GM12878 (cell line): Measurements from ENCODE around the gene GGNBP2. TPM values are rescaled to one million over a fixed set of nuclear protein-coding genes. Genes with fewer than 3 reads are reported as not detected.

ENCODE experiments used
- ATAC-seq: fragments of 200-7000 bp; cut with Tn5 transposase; 3 replicates; pipeline ENCODE4 v1.9.1; 2020; ENCODE audit warnings: mild to moderate bottlenecking, moderate library complexity
- BruUV-seq: library from RNA; stranded (reverse); fragments of 400-500 nt; replicated peaks from 2 replicates; lab custom pipeline; 2021; lab: Mats Ljungman, UMichigan
- CTCF ChIA-PET: fragments of 300-600 bp; sonication (Branson Sonifier 250); formaldehyde crosslinking; extraction: SDS; loops from one replicate; lab custom pipeline; 2021; ENCODE audit warnings: inconsistent platforms; lab: Yijun Ruan, JAX
- POLR2A ChIA-PET: fragments of 350-600 bp; formaldehyde crosslinking; extraction: SDS; loops from one replicate; lab custom pipeline; 2021; ENCODE audit warnings: inconsistent platforms; lab: Charles Lee
- RAD21 ChIA-PET: fragments of 300-600 bp; sonication (Branson Sonifier 250); formaldehyde crosslinking; loops from one replicate; lab custom pipeline; 2023; ENCODE audit warnings: antibody characterized with exemption; ENCODE audit not compliant: unreplicated experiment; lab: Charles Lee
- SMC1A ChIA-PET: fragments of 300-600 bp; sonication (Branson Sonifier 250); formaldehyde crosslinking; loops from one replicate; lab custom pipeline; 2023; ENCODE audit not compliant: unreplicated experiment, uncharacterized antibody; lab: Charles Lee
- DNase-seq: peaks from one replicate; pipeline ENCODE4 v3.0.0-alpha.2; 2011; ENCODE audit warnings: low read depth, low spot score
- FAIRE-seq: peaks from 3 replicates; lab custom pipeline; 2011; peaks lifted over from hg19 to GRCh38; lab: Jason Lieb, UNC
- H2AFZ ChIP-seq: 2 replicates; pipeline ENCODE4 v1.6.0; 2011; ENCODE audit warnings: low read depth, low read length, control low read depth; ENCODE audit not compliant: control insufficient read depth
- H3K27ac ChIP-seq: 2 replicates; pipeline ENCODE4 v1.5.1; 2011; ENCODE audit warnings: control low read depth; ENCODE audit not compliant: control insufficient read depth, insufficient read depth
- H3K27me3 ChIP-seq, 2 experiments: replicated peaks in 1 of 2; 2 replicates each; pipeline versions ENCODE4 v1.6.0 to v1.6.1; 2011; ENCODE audit warnings: low read length in 1 of 2; ENCODE audit not compliant: control insufficient read depth in 2 of 2, insufficient read depth in 2 of 2
- H3K36me3 ChIP-seq, 2 experiments: 2 replicates each; pipeline ENCODE4 v1.5.1; 2011; ENCODE audit warnings: low read length in 1 of 2; ENCODE audit not compliant: control insufficient read depth in 2 of 2, insufficient read depth in 2 of 2
- H3K4me1 ChIP-seq: 2 replicates; pipeline ENCODE4 v1.6.1; 2011; ENCODE audit warnings: mild to moderate bottlenecking, low read length, moderate library complexity, mixed read lengths; ENCODE audit not compliant: control insufficient read depth, insufficient read depth
- H3K4me2 ChIP-seq: 2 replicates; pipeline ENCODE4 v1.6.0; 2011; ENCODE audit warnings: control low read depth; ENCODE audit not compliant: control insufficient read depth, insufficient read depth
- H3K4me3 ChIP-seq: fragments of 200-600 bp; sonication (generic); 2 replicates; pipeline ENCODE4 v1.5.1; 2016
- H3K79me2 ChIP-seq: 2 replicates; pipeline ENCODE4 v1.6.0; 2011; ENCODE audit warnings: low read length; ENCODE audit not compliant: control insufficient read depth, insufficient read depth
- H3K9ac ChIP-seq: 2 replicates; pipeline ENCODE4 v1.8.0; 2011; ENCODE audit warnings: low read length, control low read depth, mixed read lengths; ENCODE audit not compliant: control insufficient read depth, insufficient read depth
- H3K9me3 ChIP-seq: replicated peaks from 3 replicates; pipeline ENCODE4 v1.5.1; 2011; ENCODE audit warnings: mild to moderate bottlenecking, low read length; ENCODE audit not compliant: control insufficient read depth, insufficient read depth
- H4K20me1 ChIP-seq: 2 replicates; pipeline ENCODE4 v1.6.0; 2011; ENCODE audit not compliant: control insufficient read depth, insufficient read depth
- FOS ChIP-seq: IDR thresholded peaks from 3 replicates; pipeline ENCODE4 v1.6.1; 2011; ENCODE audit warnings: borderline replicate concordance; ENCODE audit not compliant: insufficient read length; ENCODE audit errors: extremely low read depth
- NRF1 ChIP-seq: conservative IDR thresholded peaks from 2 replicates; pipeline ENCODE4 v1.6.1; 2011; ENCODE audit warnings: mild to moderate bottlenecking, low read depth, low read length, improper control_type of control experiment
- RBBP5 ChIP-seq: fragments of 200-600 bp; sonication (generic); conservative IDR thresholded peaks from 2 replicates; pipeline ENCODE4 v1.6.1; 2016
- SP1 ChIP-seq: IDR thresholded peaks from one replicate; pipeline ENCODE4 v1.6.1; 2011; ENCODE audit warnings: low read depth, low read length
- ZNF622 ChIP-seq: fragments of 450-650 bp; IDR thresholded peaks from 2 replicates; pipeline ENCODE4 v1.6.1; 2017; ENCODE audit warnings: mild to moderate bottlenecking, inconsistent platforms
- WGBS: methylation state at CpG from one replicate; pipeline ENCODE4 v1.1.6; 2016; ENCODE audit warnings: low lambda C conversion rate; ENCODE audit not compliant: insufficient replicate concordance, insufficient coverage; ENCODE audit errors: missing lambda C conversion rate; 5-methylcytosine and 5-hydroxymethylcytosine counted together
- in situ Hi-C: fragments of 300-500 bp; cut with MboI; formaldehyde crosslinking; loops from 9 replicates; pipeline ENCODE4 v1.14.3; 2018; ENCODE audit warnings: mixed read lengths
- intact Hi-C: fragments of 100-400 bp; cut with micrococcal nuclease; formaldehyde crosslinking; loops from one replicate; pipeline ENCODE4 v1.14.2; 2022; ENCODE audit not compliant: unreplicated experiment
- polyA plus RNA-seq, 11 experiments: library from polyadenylated mRNA; depleted of rRNA in 4 of 11; unstranded in 6 of 11; stranded (reverse) in 5 of 11; fragments of >200 nt; fragmentation: Nextera tagmentation in 4 of 11; fragmentation: Illumina TruSeq in 1 of 11; extraction: Ambion mirVana in 4 of 11; extraction: Trizol in 1 of 11; gene quantifications; 1 replicate in 1 of 11; 2 replicates in 10 of 11; pipeline versions ENCODE4 v1.2.1 to v1.2.3, GENCODE V29; 2011 to 2016; ENCODE audit warnings: inconsistent platforms in 2 of 11, missing spikeins in 2 of 11, low read depth in 1 of 11
- total RNA-seq, 4 experiments: library from RNA; depleted of rRNA in 3 of 4; stranded (reverse); fragments of >200 nt in 3 of 4; fragmentation: Illumina TruSeq in 1 of 4; extraction: Trizol in 1 of 4; gene quantifications; 2 replicates each; pipeline versions ENCODE4 v1.2.1 to v1.2.3, GENCODE V29; 2013 to 2021
- TF ChIP-seq, protein P1 (sequence below): fragments of 450-650 bp; IDR thresholded peaks from 2 replicates; pipeline ENCODE4 v1.6.1; 2018; ENCODE audit warnings: mild to moderate bottlenecking, low read depth, moderate library complexity; ENCODE audit not compliant: partially characterized antibody

Gene GGNBP2
- total and polyA plus RNA-seq, 10 of the 15 experiments (the other 5 are each of a cell fraction or from before 2014, with no cell fraction given): 36.3 to 82.0 (median 50.0) TPM

DNA sequence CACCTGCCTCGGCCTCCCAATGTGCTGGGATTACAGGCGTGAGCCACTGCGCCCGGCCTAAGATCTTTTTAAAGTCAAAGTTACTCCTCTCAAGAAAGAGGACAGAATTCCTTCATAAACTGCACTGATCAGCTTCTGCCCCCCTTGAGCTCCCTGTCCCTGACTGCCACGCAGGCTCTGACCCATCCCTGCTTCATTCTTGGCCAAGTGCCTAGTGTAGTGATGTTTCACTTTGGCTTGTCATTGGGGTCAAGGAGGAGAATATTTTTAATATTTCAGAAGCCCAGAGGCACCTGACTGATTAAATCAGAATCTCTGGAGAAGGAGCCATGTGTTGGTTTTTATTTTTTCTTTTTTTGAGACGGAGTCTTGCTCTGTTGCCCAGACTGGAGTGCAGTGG, 65.8 kb downstream of the GGNBP2 start:
- Histone ChIP-seq H3K36me3 (peaks cover 0 to 3% of the 10 kb centered on the region in 2 experiments; a peak in 1 of 4 replicates), H3K4me3 (no peak overlapping the region), H2AFZ (no peak overlapping the region), H3K9me3 (no peaks in the 10 kb centered on the region), H3K79me2 (peaks cover 7% of the 10 kb centered on the region), H3K4me2 (no peak overlapping the region), H4K20me1 (no peaks in the 10 kb centered on the region), H3K27me3 (no peaks in the 10 kb centered on the region), H3K27ac (no peak overlapping the region), H3K9ac (no peak overlapping the region), H3K4me1 (no peaks in the 10 kb centered on the region; the same call in 1 of the 2 replicates)
- ChIA-PET POLR2A (no interaction called here), SMC1A (no interaction called here), RAD21 (interaction anchor here (1.1 to 1.5 kb wide), 2 partner anchors 7 to 9 kb away, joined by 4 read pairs; partner anchors contain the start of gene MRM1), CTCF (interaction anchor here (1.1 to 2.8 kb wide), 2 partner anchors 9 to 15 kb away, joined by 4 to 14 read pairs; partner anchors contain the start of gene MRM1)
- in situ Hi-C loops (loop anchor here (25.0 kb wide), 2 partner anchors 452 to 627 kb away; no protein-coding TSS in a partner anchor), intact Hi-C loops (no loop called here)
- FAIRE-seq (no peak), DNase-seq (no peak), ATAC-seq (no peak)
- 88% methylated on average over 5 of the region's 6 CpGs for WGBS
- no TSS peak for BruUV-seq
- no peak for TF ChIP-seq RBBP5
- no peak for TF ChIP-seq FOS
- TF ChIP-seq NRF1: no peak
- no peak for TF ChIP-seq SP1
- TF ChIP-seq ZNF622: no peak
- TF ChIP-seq, protein P1, sequence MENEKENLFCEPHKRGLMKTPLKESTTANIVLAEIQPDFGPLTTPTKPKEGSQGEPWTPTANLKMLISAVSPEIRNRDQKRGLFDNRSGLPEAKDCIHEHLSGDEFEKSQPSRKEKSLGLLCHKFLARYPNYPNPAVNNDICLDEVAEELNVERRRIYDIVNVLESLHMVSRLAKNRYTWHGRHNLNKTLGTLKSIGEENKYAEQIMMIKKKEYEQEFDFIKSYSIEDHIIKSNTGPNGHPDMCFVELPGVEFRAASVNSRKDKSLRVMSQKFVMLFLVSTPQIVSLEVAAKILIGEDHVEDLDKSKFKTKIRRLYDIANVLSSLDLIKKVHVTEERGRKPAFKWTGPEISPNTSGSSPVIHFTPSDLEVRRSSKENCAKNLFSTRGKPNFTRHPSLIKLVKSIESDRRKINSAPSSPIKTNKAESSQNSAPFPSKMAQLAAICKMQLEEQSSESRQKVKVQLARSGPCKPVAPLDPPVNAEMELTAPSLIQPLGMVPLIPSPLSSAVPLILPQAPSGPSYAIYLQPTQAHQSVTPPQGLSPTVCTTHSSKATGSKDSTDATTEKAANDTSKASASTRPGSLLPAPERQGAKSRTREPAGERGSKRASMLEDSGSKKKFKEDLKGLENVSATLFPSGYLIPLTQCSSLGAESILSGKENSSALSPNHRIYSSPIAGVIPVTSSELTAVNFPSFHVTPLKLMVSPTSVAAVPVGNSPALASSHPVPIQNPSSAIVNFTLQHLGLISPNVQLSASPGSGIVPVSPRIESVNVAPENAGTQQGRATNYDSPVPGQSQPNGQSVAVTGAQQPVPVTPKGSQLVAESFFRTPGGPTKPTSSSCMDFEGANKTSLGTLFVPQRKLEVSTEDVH: no peak
